ENCODE measurements around the gene STX11. TPM values are rescaled to one million over a fixed set of nuclear protein-coding genes. Genes with fewer than 3 reads are reported as not detected.

STX11 gene
- total RNA-seq, 1 experiment from 2014 or later: 0.69 TPM

DNA sequence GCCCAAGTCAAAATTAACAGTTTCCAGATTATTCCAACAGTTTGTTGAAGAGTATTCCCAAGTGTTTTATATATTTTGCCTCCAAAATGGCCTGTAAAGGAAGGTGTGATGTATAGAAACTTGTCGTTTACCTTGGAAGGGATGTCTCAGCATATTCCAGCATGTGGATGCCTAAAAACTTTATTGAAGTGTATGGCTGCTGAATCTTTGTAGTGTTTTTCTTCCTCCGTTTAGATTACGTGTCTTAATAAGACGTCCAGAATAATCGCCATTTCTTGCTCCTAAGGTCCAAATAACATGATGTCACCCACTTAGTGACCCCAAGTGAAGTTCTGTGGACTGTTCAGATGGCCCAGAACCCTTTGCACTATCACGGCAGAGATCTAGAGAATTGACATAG lies 37.0 kb upstream of the STX11 start:
- intact Hi-C loops (cut with micrococcal nuclease): no loop called here
- Histone ChIP-seq H3K9me3 (ENCODE audit: control insufficient read depth in 1 of 2, insufficient read depth in 1 of 2, low read depth in 1 of 2, low read length in 2 of 2) (no peaks in the 10 kb centered on the region), H3K9ac (ENCODE audit: low read length) (no peak overlapping the region), H3K27ac (ENCODE audit: low read depth, low read length) (no peak overlapping the region), H3K4me3 (replicated peaks in 1 of 2; ENCODE audit: low read depth in 1 of 2, low read length in 2 of 2) (no peak overlapping the region), H3K9me2 (ENCODE audit: insufficient read depth) (no peaks in the 10 kb centered on the region), H3K4me2 (ENCODE audit: low read length) (no peak overlapping the region), H4K20me1 (ENCODE audit: insufficient read depth) (no peaks in the 10 kb centered on the region), H3K79me2 (ENCODE audit: insufficient read depth, low read length) (no peaks in the 10 kb centered on the region), H3K4me1 (ENCODE audit: control insufficient read depth in 1 of 2, insufficient read depth in 2 of 2, low read length in 2 of 2) (no peaks in the 10 kb centered on the region), H2AFZ (ENCODE audit: low read depth, low read length, poor library complexity, severe bottlenecking) (no peak overlapping the region), H3K36me3 (ENCODE audit: control insufficient read depth in 1 of 2, insufficient read depth in 2 of 2, low read length in 2 of 2) (no peaks in the 10 kb centered on the region), H3K27me3 (ENCODE audit: insufficient read depth, low read length) (no peaks in the 10 kb centered on the region)
- no TSS peak for BruUV-seq (replicated peaks)
- DNase-seq (ENCODE audit: low read depth, low spot score): no peak
- ChIA-PET POLR2A (no interaction called here), CTCF (no interaction called here), RAD21 (ENCODE audit: low non-redundant PET in 1 of 2, low total read pairs in 2 of 2, uncharacterized antibody in 2 of 2, unreplicated experiment in 2 of 2) (no interaction called here)
- ATAC-seq: no peak
- TF ChIP-seq ATF3 (IDR thresholded peaks at IDR 0.05) (no peak), POLR2A (IDR thresholded peaks at IDR 0.05; ENCODE audit: borderline replicate concordance, extremely low read depth, insufficient read depth, insufficient read length) (no peak), RAD21 (IDR thresholded peaks at IDR 0.05; ENCODE audit: low read depth) (no peak), SP1 (IDR thresholded peaks at IDR 0.05; ENCODE audit: low read depth) (no peak), TCF7L2 (IDR thresholded peaks at IDR 0.05; ENCODE audit: borderline replicate concordance, extremely low read depth, insufficient read depth, insufficient read length) (no peak)

DNA sequence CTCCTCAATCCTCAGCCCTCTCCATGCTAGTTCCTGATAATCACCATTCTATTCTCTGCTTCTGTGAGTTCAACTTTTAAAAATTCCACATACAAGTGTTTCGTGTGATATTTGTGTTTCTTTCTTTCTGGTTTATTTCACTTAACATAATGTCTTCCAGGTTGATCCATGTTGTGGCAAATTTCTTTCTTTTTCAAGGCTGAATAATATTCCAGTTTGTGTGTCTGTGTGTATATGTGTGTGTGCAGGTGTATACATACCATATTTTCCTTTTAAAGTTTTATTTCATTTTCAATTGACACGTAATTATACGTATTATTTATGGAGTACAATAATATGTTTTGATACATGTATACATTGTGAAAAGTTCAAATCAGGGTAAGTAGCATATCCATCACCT lies 35.1 kb upstream of the STX11 start:
- no peaks in the 10 kb centered on the region for H3K9me3 ChIP-seq (ENCODE audit: control insufficient read depth in 1 of 2, insufficient read depth in 1 of 2, low read depth in 1 of 2, low read length in 2 of 2)
- ChIA-PET POLR2A (no interaction called here), CTCF (no interaction called here), RAD21 (ENCODE audit: low non-redundant PET in 1 of 2, low total read pairs in 2 of 2, uncharacterized antibody in 2 of 2, unreplicated experiment in 2 of 2) (no interaction called here)
- intact Hi-C loops (cut with micrococcal nuclease): no loop called here
- H3K9ac ChIP-seq (ENCODE audit: low read length): no peak overlapping the region
- no peaks in the 10 kb centered on the region for H3K27me3 ChIP-seq (ENCODE audit: insufficient read depth, low read length)
- H4K20me1 ChIP-seq (ENCODE audit: insufficient read depth): no peaks in the 10 kb centered on the region
- no peaks in the 10 kb centered on the region for H3K4me1 ChIP-seq (ENCODE audit: control insufficient read depth in 1 of 2, insufficient read depth in 2 of 2, low read length in 2 of 2)
- TF ChIP-seq, protein P1, sequence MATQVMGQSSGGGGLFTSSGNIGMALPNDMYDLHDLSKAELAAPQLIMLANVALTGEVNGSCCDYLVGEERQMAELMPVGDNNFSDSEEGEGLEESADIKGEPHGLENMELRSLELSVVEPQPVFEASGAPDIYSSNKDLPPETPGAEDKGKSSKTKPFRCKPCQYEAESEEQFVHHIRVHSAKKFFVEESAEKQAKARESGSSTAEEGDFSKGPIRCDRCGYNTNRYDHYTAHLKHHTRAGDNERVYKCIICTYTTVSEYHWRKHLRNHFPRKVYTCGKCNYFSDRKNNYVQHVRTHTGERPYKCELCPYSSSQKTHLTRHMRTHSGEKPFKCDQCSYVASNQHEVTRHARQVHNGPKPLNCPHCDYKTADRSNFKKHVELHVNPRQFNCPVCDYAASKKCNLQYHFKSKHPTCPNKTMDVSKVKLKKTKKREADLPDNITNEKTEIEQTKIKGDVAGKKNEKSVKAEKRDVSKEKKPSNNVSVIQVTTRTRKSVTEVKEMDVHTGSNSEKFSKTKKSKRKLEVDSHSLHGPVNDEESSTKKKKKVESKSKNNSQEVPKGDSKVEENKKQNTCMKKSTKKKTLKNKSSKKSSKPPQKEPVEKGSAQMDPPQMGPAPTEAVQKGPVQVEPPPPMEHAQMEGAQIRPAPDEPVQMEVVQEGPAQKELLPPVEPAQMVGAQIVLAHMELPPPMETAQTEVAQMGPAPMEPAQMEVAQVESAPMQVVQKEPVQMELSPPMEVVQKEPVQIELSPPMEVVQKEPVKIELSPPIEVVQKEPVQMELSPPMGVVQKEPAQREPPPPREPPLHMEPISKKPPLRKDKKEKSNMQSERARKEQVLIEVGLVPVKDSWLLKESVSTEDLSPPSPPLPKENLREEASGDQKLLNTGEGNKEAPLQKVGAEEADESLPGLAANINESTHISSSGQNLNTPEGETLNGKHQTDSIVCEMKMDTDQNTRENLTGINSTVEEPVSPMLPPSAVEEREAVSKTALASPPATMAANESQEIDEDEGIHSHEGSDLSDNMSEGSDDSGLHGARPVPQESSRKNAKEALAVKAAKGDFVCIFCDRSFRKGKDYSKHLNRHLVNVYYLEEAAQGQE (IDR thresholded peaks at IDR 0.05; ENCODE audit: low read depth): no peak
- TF ChIP-seq TCF7L2 (IDR thresholded peaks at IDR 0.05; ENCODE audit: borderline replicate concordance, extremely low read depth, insufficient read depth, insufficient read length): no peak
- TF ChIP-seq FOSL1 (IDR thresholded peaks at IDR 0.05; ENCODE audit: low read depth): no peak
- TF ChIP-seq POLR2AphosphoS5 (IDR thresholded peaks at IDR 0.05; ENCODE audit: low read depth, low read length): no peak
- no peak for TF ChIP-seq EZH2phosphoT487 (IDR thresholded peaks at IDR 0.05; ENCODE audit: borderline replicate concordance)
- TF ChIP-seq, protein P2, sequence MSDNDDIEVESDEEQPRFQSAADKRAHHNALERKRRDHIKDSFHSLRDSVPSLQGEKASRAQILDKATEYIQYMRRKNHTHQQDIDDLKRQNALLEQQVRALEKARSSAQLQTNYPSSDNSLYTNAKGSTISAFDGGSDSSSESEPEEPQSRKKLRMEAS (IDR thresholded peaks at IDR 0.05): no peak
- TF ChIP-seq YY1 (IDR thresholded peaks at IDR 0.05; ENCODE audit: extremely low read depth, insufficient replicate concordance, low read depth, low read length): no peak
- no peak for TF ChIP-seq EGR1 (IDR thresholded peaks at IDR 0.05; ENCODE audit: low read depth)
- no peak for TF ChIP-seq SIN3A (IDR thresholded peaks at IDR 0.05; ENCODE audit: low read depth)
- TF ChIP-seq POLR2A (IDR thresholded peaks at IDR 0.05; ENCODE audit: borderline replicate concordance, extremely low read depth, insufficient read depth, insufficient read length): no peak
- H3K27ac ChIP-seq (ENCODE audit: low read depth, low read length): no peak overlapping the region
- H2AFZ ChIP-seq (ENCODE audit: low read depth, low read length, poor library complexity, severe bottlenecking): no peak overlapping the region
- no peaks in the 10 kb centered on the region for H3K9me2 ChIP-seq (ENCODE audit: insufficient read depth)
- no peak overlapping the region for H3K4me2 ChIP-seq (ENCODE audit: low read length)
- no TSS peak for BruUV-seq (replicated peaks)
- H3K4me3 ChIP-seq (replicated peaks in 1 of 2; ENCODE audit: low read depth in 1 of 2, low read length in 2 of 2): no peak overlapping the region
- no peaks in the 10 kb centered on the region for H3K79me2 ChIP-seq (ENCODE audit: insufficient read depth, low read length)
- no peaks in the 10 kb centered on the region for H3K36me3 ChIP-seq (ENCODE audit: control insufficient read depth in 1 of 2, insufficient read depth in 2 of 2, low read length in 2 of 2)
- ATAC-seq (no peak), DNase-seq (ENCODE audit: low read depth, low spot score) (no peak)
